H1 (cell line): Measurements from ENCODE around the gene SPINK9. TPM values are rescaled to one million over a fixed set of nuclear protein-coding genes. Genes with fewer than 3 reads are reported as not detected.

Experiments
- BACH1 ChIP-seq: IDR thresholded peaks from 2 replicates; pipeline ENCODE4 v1.6.1; 2012; ENCODE audit warnings: low read length, improper control_type of control experiment
- BRCA1 ChIP-seq: IDR thresholded peaks from 2 replicates; pipeline ENCODE4 v1.6.1; 2012; ENCODE audit warnings: low read depth, low read length, improper control_type of control experiment
- CBX8 ChIP-seq: fragments of 300-800, 300-1000 bp; sonication (generic); IDR thresholded peaks from 2 replicates; pipeline ENCODE4 v1.7.1; 2016; ENCODE audit warnings: low read depth, low read length, borderline replicate concordance
- CEBPB ChIP-seq: IDR thresholded peaks from 2 replicates; pipeline ENCODE4 v1.6.1; 2012; ENCODE audit warnings: low read depth, low read length
- CHD2 ChIP-seq: IDR thresholded peaks from 2 replicates; pipeline ENCODE4 v1.6.1; 2012; ENCODE audit warnings: low read length, improper control_type of control experiment
- CTBP2 ChIP-seq: IDR thresholded peaks from 2 replicates; pipeline ENCODE4 v1.7.0; 2011; ENCODE audit warnings: borderline replicate concordance, mild to moderate bottlenecking, moderate library complexity, mixed read lengths, low read length; ENCODE audit not compliant: insufficient read depth, insufficient read length
- HDAC2 ChIP-seq, 2 experiments: fragments of 300-600 bp in 1 of 2; sonication (generic) in 1 of 2; IDR thresholded peaks; 2 replicates each; pipeline ENCODE4 v1.6.1; 2011 to 2012; ENCODE audit warnings: low read depth in 2 of 2, low read length in 2 of 2, mild to moderate bottlenecking in 2 of 2, moderate library complexity in 2 of 2, borderline replicate concordance in 1 of 2, inconsistent platforms in 1 of 2
- KDM1A ChIP-seq: fragments of 200-600, 300-600 bp; sonication (generic); IDR thresholded peaks from 2 replicates; pipeline ENCODE4 v1.7.1; 2016; ENCODE audit warnings: mild to moderate bottlenecking, low read length, borderline replicate concordance
- KDM5A ChIP-seq: fragments of 200-600 bp; IDR thresholded peaks from 2 replicates; pipeline ENCODE4 v1.7.1; 2012; ENCODE audit warnings: mild to moderate bottlenecking, low read length, inconsistent platforms, mixed read lengths
- MAFK ChIP-seq: IDR thresholded peaks from 2 replicates; pipeline ENCODE4 v1.6.1; 2012; ENCODE audit warnings: low read depth, mild to moderate bottlenecking, improper control_type of control experiment, low read length
- RAD21 ChIP-seq, 2 experiments: IDR thresholded peaks in 1 of 2; conservative IDR thresholded peaks in 1 of 2; 2 replicates each; pipeline ENCODE4 v1.6.1; 2011; ENCODE audit warnings: low read depth in 2 of 2, low read length in 2 of 2, improper control_type of control experiment in 1 of 2, inconsistent platforms in 1 of 2, mild to moderate bottlenecking in 1 of 2, moderate library complexity in 1 of 2
- RFX5 ChIP-seq: IDR thresholded peaks from 2 replicates; pipeline ENCODE4 v1.6.1; 2011; ENCODE audit warnings: low read depth, low read length, improper control_type of control experiment, borderline replicate concordance
- SIRT6 ChIP-seq: IDR thresholded peaks from one replicate; pipeline ENCODE4 v1.7.1; 2012; ENCODE audit warnings: low read length, inconsistent platforms
- SP2 ChIP-seq: IDR thresholded peaks from 2 replicates; pipeline ENCODE4 v1.6.1; 2012; ENCODE audit warnings: mild to moderate bottlenecking, low read length, inconsistent platforms
- SUZ12 ChIP-seq: fragments of 200-600 bp; sonication (generic); IDR thresholded peaks from 2 replicates; pipeline ENCODE4 v1.6.1; 2012; ENCODE audit warnings: mild to moderate bottlenecking, inconsistent platforms, low read length, moderate library complexity, mixed read lengths
- polyA plus RNA-seq, 7 experiments: library from polyadenylated mRNA; depleted of rRNA in 3 of 7; stranded (reverse) in 5 of 7; unstranded in 2 of 7; fragments of >200 nt in 5 of 7; fragments of 200-250 nt in 2 of 7; gene quantifications; 1 replicate in 5 of 7; 2 replicates in 1 of 7; 4 replicates in 1 of 7; pipeline versions ENCODE4 v1.2.1 to v1.2.3, GENCODE V29; 2011 to 2013; ENCODE audit warnings: missing spikeins in 2 of 7, mixed read lengths in 2 of 7
- total RNA-seq: library from RNA; stranded (reverse); fragmentation: NEBNext Ultra II Directional; extraction: Animal tissue kit (Norgen Biotek cat#: 25700); gene quantifications from 2 replicates; pipeline ENCODE4 v1.2.1, GENCODE V29; 2021
- TF ChIP-seq, protein P1 (sequence below): IDR thresholded peaks from 2 replicates; pipeline ENCODE4 v1.6.1; 2012; ENCODE audit warnings: inconsistent platforms
- TF ChIP-seq, protein P2 (sequence below): IDR thresholded peaks from 2 replicates; pipeline ENCODE4 v1.6.1; 2011; ENCODE audit warnings: low read length, improper control_type of control experiment
- TF ChIP-seq, protein P3 (sequence below), 3 experiments: IDR thresholded peaks; 1 replicate in 2 of 3; 2 replicates in 1 of 3; pipeline versions ENCODE4 v1.5.1 to v1.6.1; 2011; ENCODE audit warnings: low read length in 3 of 3, mild to moderate bottlenecking in 3 of 3, inconsistent platforms in 2 of 3, low read depth in 1 of 3, moderate library complexity in 1 of 3; ENCODE audit not compliant: insufficient read depth in 1 of 3; ENCODE audit errors: control extremely low read depth in 1 of 3
- TF ChIP-seq, protein P4 (sequence below): IDR thresholded peaks from 2 replicates; pipeline ENCODE4 v1.6.1; 2012; ENCODE audit warnings: inconsistent platforms

The SPINK9 gene
- total and polyA plus RNA-seq, 2 of the 8 experiments (the other 6 are each of a cell fraction or from before 2014, with no cell fraction given), result not detected

DNA sequence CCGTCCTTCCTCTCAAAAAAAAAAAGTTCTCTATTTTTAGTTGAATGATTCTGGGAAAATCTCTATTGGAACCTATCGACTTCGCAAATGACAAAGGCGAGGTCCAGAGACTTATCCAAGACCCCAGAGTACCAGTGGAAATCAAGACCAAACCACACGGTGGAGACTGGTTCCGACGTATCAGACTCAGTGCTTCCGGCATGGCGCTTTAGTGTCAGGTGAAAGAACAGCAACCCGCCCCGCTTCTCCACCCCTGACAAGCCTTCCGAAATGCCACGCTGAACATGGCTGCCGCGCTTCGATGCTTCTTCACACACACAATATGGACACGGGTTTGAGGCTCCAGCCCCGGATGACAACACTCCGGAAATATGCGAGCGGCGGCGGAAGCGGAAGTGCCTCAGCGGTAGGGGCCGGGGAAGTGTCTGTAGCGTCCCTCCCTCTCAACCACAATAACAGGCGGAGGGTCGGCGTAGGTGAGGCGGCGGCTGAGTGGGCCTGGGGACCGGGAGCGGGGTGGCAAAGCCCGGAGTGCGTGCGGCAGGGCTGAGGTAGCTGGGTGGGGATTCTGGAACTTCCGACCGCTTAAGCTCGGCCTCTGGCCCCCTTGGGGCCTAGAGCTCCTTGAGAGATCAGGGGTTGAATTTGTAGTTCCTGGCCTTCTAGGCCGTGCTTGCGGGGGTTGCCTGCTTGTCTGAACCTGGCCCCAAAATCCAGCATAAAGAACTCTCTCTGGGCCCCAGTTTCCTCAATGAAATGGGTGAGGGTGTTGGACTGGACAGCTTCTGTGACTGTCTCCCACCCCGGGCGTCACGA is 48.4 kb downstream of the SPINK9 start, which contains the start of gene FBXO38 (continued):
- 0 out of 2 replicates have a peak, but pooled peaks have one; percentile 43 for TF ChIP-seq KDM5A
- TF ChIP-seq, protein P1, sequence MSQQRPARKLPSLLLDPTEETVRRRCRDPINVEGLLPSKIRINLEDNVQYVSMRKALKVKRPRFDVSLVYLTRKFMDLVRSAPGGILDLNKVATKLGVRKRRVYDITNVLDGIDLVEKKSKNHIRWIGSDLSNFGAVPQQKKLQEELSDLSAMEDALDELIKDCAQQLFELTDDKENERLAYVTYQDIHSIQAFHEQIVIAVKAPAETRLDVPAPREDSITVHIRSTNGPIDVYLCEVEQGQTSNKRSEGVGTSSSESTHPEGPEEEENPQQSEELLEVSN, result no peak
- no peak for TF ChIP-seq CTBP2
- peak; percentile 12; the same call in 1 of the 2 replicates for TF ChIP-seq CEBPB
- TF ChIP-seq SP2, result no peak
- TF ChIP-seq, protein P2, sequence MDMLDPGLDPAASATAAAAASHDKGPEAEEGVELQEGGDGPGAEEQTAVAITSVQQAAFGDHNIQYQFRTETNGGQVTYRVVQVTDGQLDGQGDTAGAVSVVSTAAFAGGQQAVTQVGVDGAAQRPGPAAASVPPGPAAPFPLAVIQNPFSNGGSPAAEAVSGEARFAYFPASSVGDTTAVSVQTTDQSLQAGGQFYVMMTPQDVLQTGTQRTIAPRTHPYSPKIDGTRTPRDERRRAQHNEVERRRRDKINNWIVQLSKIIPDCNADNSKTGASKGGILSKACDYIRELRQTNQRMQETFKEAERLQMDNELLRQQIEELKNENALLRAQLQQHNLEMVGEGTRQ, result no peak
- no peak for TF ChIP-seq BRCA1
- TF ChIP-seq, protein P3, sequence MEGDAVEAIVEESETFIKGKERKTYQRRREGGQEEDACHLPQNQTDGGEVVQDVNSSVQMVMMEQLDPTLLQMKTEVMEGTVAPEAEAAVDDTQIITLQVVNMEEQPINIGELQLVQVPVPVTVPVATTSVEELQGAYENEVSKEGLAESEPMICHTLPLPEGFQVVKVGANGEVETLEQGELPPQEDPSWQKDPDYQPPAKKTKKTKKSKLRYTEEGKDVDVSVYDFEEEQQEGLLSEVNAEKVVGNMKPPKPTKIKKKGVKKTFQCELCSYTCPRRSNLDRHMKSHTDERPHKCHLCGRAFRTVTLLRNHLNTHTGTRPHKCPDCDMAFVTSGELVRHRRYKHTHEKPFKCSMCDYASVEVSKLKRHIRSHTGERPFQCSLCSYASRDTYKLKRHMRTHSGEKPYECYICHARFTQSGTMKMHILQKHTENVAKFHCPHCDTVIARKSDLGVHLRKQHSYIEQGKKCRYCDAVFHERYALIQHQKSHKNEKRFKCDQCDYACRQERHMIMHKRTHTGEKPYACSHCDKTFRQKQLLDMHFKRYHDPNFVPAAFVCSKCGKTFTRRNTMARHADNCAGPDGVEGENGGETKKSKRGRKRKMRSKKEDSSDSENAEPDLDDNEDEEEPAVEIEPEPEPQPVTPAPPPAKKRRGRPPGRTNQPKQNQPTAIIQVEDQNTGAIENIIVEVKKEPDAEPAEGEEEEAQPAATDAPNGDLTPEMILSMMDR (IDR thresholded peaks at IDR 0.05; ENCODE audit: control extremely low read depth in 1 of 3, insufficient read depth in 1 of 3, low read depth in 1 of 3, low read length in 3 of 3), result peak in 1 of 3 experiments; percentile 8; a peak in 2 of 4 replicates
- TF ChIP-seq BACH1, result no peak
- no peak for TF ChIP-seq SIRT6
- TF ChIP-seq KDM1A, result no peak
- TF ChIP-seq SUZ12, result no peak
- TF ChIP-seq RAD21 (IDR thresholded peaks at IDR 0.05 in 1 of 2, conservative IDR thresholded peaks at IDR 0.05 in 1 of 2; ENCODE audit: low read depth in 2 of 2, low read length in 2 of 2), result peak in 1 of 2 experiments; percentile 23; a peak in 2 of 4 replicates
- TF ChIP-seq HDAC2 (IDR thresholded peaks at IDR 0.05; ENCODE audit: borderline replicate concordance in 1 of 2, low read depth in 2 of 2, low read length in 2 of 2), result no peak
- TF ChIP-seq CHD2, result no peak
- TF ChIP-seq, protein P4, sequence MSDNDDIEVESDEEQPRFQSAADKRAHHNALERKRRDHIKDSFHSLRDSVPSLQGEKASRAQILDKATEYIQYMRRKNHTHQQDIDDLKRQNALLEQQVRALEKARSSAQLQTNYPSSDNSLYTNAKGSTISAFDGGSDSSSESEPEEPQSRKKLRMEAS, result peak; percentile 83
- TF ChIP-seq MAFK, result no peak
- TF ChIP-seq CBX8, result no peak
- no peak for TF ChIP-seq RFX5
